Dendritic cell treated with granulocyte-macrophage colony-stimulating factor and Interleukin-4, amounts not matched to agents 40 ng/mL and 50 ng/mL, for 4 days (primary cell): ENCODE results near the gene PTPN9.
"Not testable (repeated sequence)": the region's sequence is repeated elsewhere in the genome, so short reads cannot be mapped to it uniquely, and the experiment has no call there.

Source experiments
- H3K27ac Mint-ChIP-seq: one replicate; pipeline ENCODE4 v1.8.0; 2022; ENCODE audit warnings: mild to moderate bottlenecking, mixed read lengths
- H3K27me3 Mint-ChIP-seq: one replicate; pipeline ENCODE4 v1.8.0; 2022; ENCODE audit warnings: mild to moderate bottlenecking, mixed read lengths
- H3K36me3 Mint-ChIP-seq: one replicate; pipeline ENCODE4 v1.8.0; 2022; ENCODE audit warnings: low read depth, mixed read lengths
- H3K4me1 Mint-ChIP-seq: one replicate; pipeline ENCODE4 v1.8.0; 2022; ENCODE audit warnings: low read depth, mixed read lengths
- H3K4me3 Mint-ChIP-seq: one replicate; pipeline ENCODE4 v1.8.0; 2022; ENCODE audit warnings: mild to moderate bottlenecking, moderate library complexity, mixed read lengths
- H3K9me3 Mint-ChIP-seq: one replicate; pipeline ENCODE4 v1.8.0; 2022; ENCODE audit warnings: mixed read lengths
- intact Hi-C: fragments of 100-400 bp; cut with micrococcal nuclease; formaldehyde crosslinking; loops from one replicate; pipeline ENCODE4 v1.15.0; 2022

The PTPN9 gene

DNA sequence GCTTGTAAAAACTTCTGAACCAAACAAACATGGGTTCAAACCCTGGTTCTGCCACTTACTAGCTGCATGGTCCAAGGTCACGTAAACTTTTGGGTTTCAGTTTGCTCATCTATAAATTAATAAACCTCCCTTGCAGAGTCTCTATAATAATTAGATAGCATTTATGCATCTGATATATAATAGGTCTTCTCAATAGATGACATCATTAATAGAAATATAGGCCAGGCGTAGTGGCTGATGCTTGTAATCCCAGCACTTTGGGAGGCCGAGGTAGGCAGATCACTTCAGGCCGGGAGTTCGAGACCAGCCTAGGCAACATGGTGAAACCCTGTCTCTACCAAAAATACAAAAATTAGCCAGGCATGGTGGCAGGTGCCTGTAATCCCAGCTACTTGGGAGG is 102.0 kb downstream of the PTPN9 start:
- H3K27ac Mint-ChIP-seq, H3K9me3 Mint-ChIP-seq, H3K27me3 Mint-ChIP-seq, intact Hi-C loops, H3K4me3 Mint-ChIP-seq, H3K4me1 Mint-ChIP-seq: not testable (repeated sequence)
- H3K36me3 Mint-ChIP-seq: peaks cover 81% of the 10 kb centered on the region

- H3K4me3 Mint-ChIP-seq: no peak overlapping the region
- H3K27me3 Mint-ChIP-seq: no peaks in the 10 kb centered on the region
- intact Hi-C loops: no loop called here
- no peaks in the 10 kb centered on the region for H3K9me3 Mint-ChIP-seq
- peaks cover 15% of the 10 kb centered on the region for H3K4me1 Mint-ChIP-seq
- no peak overlapping the region for H3K27ac Mint-ChIP-seq
- peaks cover 96% of the 10 kb centered on the region for H3K36me3 Mint-ChIP-seq
Observed at GRCh38 chr15:75468913-75469598, 110.1 kb downstream of the PTPN9 start.

DNA sequence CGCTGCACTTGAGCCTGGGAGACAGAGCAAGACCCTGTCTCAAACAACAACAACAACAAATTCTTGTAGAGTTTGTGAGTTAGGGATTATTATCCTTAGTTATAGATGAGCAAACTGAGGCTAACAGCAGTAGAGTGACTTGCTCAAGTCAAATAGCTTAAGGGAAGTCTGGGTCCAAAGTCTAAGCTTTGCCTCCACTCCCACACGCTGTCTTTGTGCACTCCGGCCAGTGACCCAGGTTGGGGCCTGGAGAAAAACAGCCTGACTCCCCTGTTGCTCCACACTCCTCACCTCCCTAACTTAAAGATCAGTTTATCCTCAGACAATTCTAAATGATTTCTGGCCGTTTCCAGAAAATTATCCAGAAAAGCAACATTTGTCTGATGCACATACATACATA is 118.5 kb downstream of the PTPN9 start:
- Mint-ChIP-seq H3K27ac (no peak overlapping the region), H3K4me1 (peaks cover 18% of the 10 kb centered on the region), H3K4me3 (no peak overlapping the region), H3K27me3 (no peaks in the 10 kb centered on the region), H3K36me3 (peaks cover 38% of the 10 kb centered on the region), H3K9me3 (no peaks in the 10 kb centered on the region)
- intact Hi-C loops: no loop called here

GRCh38 chr15:75459581-75459980 is 119.5 kb downstream of the PTPN9 start:
- H3K4me3 Mint-ChIP-seq: no peak overlapping the region
- peaks cover 36% of the 10 kb centered on the region for H3K36me3 Mint-ChIP-seq
- intact Hi-C loops: loop anchor here (10.0 kb wide), 1 partner anchor 435 kb away; the partner anchor contains the start of gene PPCDC
- no peak overlapping the region for H3K27ac Mint-ChIP-seq
- no peaks in the 10 kb centered on the region for H3K27me3 Mint-ChIP-seq
- H3K9me3 Mint-ChIP-seq: no peaks in the 10 kb centered on the region
- H3K4me1 Mint-ChIP-seq: peaks cover 18% of the 10 kb centered on the region

- Mint-ChIP-seq H3K4me3 (no peak overlapping the region), H3K4me1 (peaks cover 34% of the 10 kb centered on the region), H3K9me3 (no peaks in the 10 kb centered on the region), H3K27me3 (no peaks in the 10 kb centered on the region), H3K27ac (peak overlapping the region; percentile 96), H3K36me3 (peaks cover 19% of the 10 kb centered on the region)
- intact Hi-C loops: loop anchor here (10.0 kb wide), 1 partner anchor 432 kb away; the partner anchor contains the start of gene PPCDC
Observed at GRCh38 chr15:75456710-75457109, 122.4 kb downstream of the PTPN9 start.

DNA sequence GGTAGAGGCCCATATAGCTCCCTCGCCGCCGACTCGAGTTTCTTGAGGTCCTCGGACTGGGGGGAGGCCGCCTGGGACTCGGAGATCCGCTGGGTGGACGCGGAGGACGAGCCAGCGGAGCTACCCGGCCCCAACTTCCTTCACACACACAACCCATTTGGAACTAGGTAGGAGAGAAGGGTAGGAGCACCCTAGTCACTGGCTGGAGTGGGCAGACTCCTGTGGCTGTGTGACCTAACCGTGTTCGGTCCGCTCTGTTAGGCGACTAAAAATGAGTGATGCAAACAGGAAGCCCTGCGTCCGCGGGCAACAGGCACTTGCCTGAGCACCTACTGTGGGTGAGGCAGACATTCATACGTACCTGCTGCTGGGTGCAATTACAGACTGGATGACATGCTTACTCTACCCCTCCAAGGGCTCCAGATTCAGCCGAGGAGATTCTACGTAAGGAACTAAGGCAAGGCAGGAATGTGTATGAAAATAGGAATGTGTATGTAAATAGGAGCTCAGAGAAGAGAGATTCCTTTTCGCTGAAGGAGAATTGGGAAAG is 123.1 kb downstream of the PTPN9 start:
- Mint-ChIP-seq H3K27ac (peak overlapping the region; percentile 96), H3K4me1 (peaks cover 34% of the 10 kb centered on the region), H3K4me3 (peak overlapping the region; percentile 90), H3K36me3 (peaks cover 23% of the 10 kb centered on the region), H3K27me3 (no peaks in the 10 kb centered on the region), H3K9me3 (no peaks in the 10 kb centered on the region)
- intact Hi-C loops: loop anchor here (10.0 kb wide), 1 partner anchor 431 kb away; the partner anchor contains the start of gene PPCDC

DNA sequence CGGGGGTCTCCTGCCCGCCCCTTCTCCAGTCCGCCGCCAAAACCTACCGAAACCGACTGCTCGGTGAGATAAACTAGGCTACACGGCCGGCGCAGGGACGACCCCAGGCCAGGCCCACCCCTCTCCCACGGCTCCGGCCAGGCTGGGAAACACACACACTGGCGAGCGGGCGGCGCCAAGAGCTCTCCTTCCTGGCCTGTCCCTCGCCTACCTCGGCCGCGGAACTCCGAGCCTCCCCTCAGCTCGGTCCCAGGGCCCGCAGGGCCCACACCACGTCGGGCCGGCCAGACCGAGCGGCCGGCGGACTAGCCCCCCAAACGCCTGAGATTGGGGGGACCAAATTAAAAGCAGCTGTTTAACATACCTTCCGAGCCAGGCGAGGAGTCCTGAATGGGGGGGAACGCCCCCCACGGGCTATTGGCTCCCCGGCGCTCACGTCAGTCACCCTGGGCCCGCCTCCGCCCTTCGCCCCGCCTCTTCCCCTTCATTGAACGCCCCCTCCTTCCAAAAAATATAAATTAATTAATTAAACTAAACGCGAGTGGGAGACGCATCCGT is 123.6 kb downstream of the PTPN9 start:
- H3K9me3 Mint-ChIP-seq: no peaks in the 10 kb centered on the region
- H3K4me1 Mint-ChIP-seq: peaks cover 36% of the 10 kb centered on the region
- intact Hi-C loops: loop anchor here (10.0 kb wide), 1 partner anchor 431 kb away; the partner anchor contains the start of gene PPCDC
- peak overlapping the region; percentile 90 for H3K4me3 Mint-ChIP-seq
- peak overlapping the region; percentile 96 for H3K27ac Mint-ChIP-seq
- no peaks in the 10 kb centered on the region for H3K27me3 Mint-ChIP-seq
- peaks cover 26% of the 10 kb centered on the region for H3K36me3 Mint-ChIP-seq

DNA sequence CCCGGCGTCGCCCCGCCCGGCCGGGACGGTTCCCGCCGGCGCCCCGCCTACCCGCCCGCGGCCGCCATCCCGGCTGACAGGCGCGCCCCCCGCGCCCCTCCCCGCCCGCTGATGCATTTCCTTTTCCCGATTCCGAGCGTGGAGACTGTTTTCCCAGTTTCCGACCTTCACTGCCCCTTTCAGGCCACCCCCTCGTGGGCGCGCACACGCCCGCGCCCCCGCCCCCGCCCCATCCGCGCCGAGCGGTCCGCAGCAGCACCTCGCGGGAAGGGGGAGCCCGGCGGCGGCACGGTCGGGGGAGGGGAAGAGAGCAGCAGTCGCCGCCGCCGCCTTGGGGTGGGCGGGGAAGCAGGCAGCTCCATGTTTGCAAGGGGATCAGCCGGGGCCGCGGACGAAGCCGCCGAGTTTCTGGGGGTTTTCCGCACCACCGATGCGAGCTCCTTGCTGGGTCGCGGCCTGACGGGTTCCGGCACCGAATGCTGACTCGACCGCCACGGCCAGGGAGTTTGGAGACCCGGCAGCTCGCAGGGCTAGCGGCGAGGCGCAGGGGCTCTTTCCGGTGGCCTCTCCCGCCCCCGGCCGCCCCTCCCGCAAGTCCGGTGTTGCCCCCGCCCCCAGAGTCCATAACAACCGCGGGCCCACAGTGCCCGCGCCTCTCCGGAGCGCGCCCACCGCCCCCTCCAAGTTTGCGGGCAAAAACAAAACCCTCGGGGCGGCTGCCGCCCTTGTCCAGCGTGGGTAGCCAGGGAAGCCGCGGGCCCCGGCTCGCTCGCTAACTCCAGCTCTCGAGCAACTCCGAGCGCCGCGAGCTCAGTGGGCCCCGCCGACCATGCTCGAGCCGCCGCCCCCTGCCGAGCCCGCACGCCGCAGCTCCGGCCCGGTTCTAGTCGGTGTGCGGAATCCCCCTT is 124.4 kb downstream of the PTPN9 start:
- intact Hi-C loops: loop anchor here (5.0 to 10.0 kb wide), 5 partner anchors 123 to 667 kb away; partner anchors contain the start of genes PPCDC, PTPN9, SNUPN and SNX33
- H3K27ac Mint-ChIP-seq: peak overlapping the region; percentile 96
- peaks cover 43% of the 10 kb centered on the region for H3K4me1 Mint-ChIP-seq
- peaks cover 31% of the 10 kb centered on the region for H3K36me3 Mint-ChIP-seq
- H3K9me3 Mint-ChIP-seq: no peaks in the 10 kb centered on the region
- no peaks in the 10 kb centered on the region for H3K27me3 Mint-ChIP-seq
- peak overlapping the region; percentile 90 for H3K4me3 Mint-ChIP-seq

DNA sequence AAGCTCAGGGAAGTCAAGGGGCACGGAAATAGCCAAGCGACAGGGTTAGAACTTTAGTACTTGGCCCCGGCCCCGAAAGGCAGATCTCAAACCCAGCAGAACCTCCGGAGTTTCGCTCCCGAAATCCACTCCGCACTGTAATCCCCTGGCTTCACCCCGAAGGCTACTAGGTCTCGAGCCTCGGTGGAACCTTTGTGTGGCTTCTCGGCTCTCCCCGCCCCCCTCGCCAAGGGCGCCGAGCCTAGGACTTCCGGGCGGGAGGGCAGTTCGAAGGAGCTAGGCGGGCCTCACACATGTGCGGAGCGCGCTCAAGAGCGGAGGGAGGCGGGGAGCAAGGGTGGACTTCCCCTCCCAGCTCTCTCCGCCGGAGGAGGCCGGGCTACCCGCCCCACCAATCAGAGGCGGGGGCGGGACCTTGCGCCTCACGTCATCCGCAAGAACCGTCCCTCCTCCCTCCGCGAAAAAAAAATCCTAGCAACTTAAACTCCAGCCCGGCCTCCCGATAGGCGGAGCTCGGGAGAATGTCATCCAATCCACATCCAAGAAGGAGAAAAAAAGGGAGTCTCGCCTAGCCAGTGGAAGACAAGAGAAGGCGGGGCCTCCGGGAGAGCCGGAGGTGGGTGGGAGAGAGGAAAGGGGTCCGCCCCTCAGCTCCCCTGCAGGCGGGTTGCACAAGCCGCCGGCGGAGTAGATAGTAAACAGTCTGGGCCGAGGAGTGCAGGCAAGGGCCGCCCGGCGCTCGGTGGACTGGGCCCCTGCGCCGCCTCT is 125.2 kb downstream of the PTPN9 start:
- Mint-ChIP-seq H3K27ac (peak overlapping the region; percentile 96), H3K4me3 (peak overlapping the region; percentile 90), H3K27me3 (no peaks in the 10 kb centered on the region), H3K4me1 (peaks cover 47% of the 10 kb centered on the region), H3K9me3 (no peaks in the 10 kb centered on the region), H3K36me3 (peaks cover 31% of the 10 kb centered on the region)
- intact Hi-C loops: loop anchor here (5.0 to 10.0 kb wide), 5 partner anchors 123 to 667 kb away; partner anchors contain the start of genes PPCDC, PTPN9, SNUPN and SNX33

- intact Hi-C loops: loop anchor here (5.0 to 10.0 kb wide), 5 partner anchors 124 to 666 kb away; partner anchors contain the start of genes PPCDC, PTPN9, SNUPN and SNX33
- Mint-ChIP-seq H3K36me3 (peaks cover 31% of the 10 kb centered on the region), H3K4me1 (peaks cover 54% of the 10 kb centered on the region), H3K27me3 (no peaks in the 10 kb centered on the region), H3K27ac (peak overlapping the region; percentile 96), H3K9me3 (no peaks in the 10 kb centered on the region), H3K4me3 (peak overlapping the region; percentile 90)
Observed at GRCh38 chr15:75452865-75453702, 126.0 kb downstream of the PTPN9 start.

DNA sequence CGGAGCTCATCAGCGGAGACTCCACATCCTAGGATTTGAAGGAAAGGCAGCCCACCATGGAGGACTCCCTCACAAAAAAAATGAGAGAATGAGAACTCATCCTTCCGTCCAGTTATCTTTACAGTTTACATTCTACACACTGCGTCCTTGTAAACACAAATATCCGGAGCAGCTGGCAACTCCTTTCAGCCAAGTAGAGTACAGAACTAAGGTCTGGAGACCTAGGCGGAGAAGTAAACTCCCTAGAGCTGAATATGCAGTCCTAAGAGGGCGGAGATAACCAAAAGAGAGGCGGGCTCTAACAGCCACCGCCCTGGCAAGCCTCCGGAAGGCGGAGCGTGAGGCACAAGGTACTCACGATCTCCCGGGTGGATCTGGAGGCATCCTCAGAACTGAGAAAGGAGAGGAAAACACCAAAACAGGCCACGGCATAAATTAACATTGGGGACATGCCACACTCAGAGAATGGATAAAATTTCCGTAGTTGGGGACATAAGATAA is 126.7 kb downstream of the PTPN9 start:
- Mint-ChIP-seq H3K4me1 (peaks cover 58% of the 10 kb centered on the region), H3K36me3 (peaks cover 31% of the 10 kb centered on the region), H3K27me3 (no peaks in the 10 kb centered on the region), H3K27ac (peak overlapping the region; percentile 96), H3K9me3 (no peaks in the 10 kb centered on the region), H3K4me3 (peak overlapping the region; percentile 90)
- intact Hi-C loops: loop anchor here (5.0 to 10.0 kb wide), 5 partner anchors 125 to 665 kb away; partner anchors contain the start of genes PPCDC, PTPN9, SNUPN and SNX33
